GM23338 (cell line): ENCODE results near the gene MYO1D. TPM values are rescaled to one million over a fixed set of nuclear protein-coding genes. Genes with fewer than 3 reads are reported as not detected.

ENCODE experiments used
- ATAC-seq: fragments of 200-7000 bp; cut with Tn5 transposase; 3 replicates; pipeline ENCODE4 v1.9.1; 2020
- DNase-seq: peaks from one replicate; pipeline ENCODE4 v3.0.0-alpha.2; 2015; ENCODE audit warnings: low spot score
- H2AFZ ChIP-seq: fragments of 200-600 bp; sonication (generic); 2 replicates; pipeline ENCODE4 v1.8.0; 2016; ENCODE audit warnings: antibody characterized with exemption, mild to moderate bottlenecking, moderate library complexity
- H3F3A ChIP-seq: fragments of 200-600 bp; sonication (generic); replicated peaks from 2 replicates; pipeline ENCODE4 v1.8.0; 2017; ENCODE audit warnings: antibody characterized with exemption, mixed run types, low read depth
- H3K27ac ChIP-seq: fragments of 200-600 bp; sonication (generic); 2 replicates; pipeline ENCODE4 v1.6.1; 2016; ENCODE audit warnings: low read depth
- H3K27me3 ChIP-seq: fragments of 200-600 bp; sonication (generic); 2 replicates; pipeline ENCODE4 v1.8.0; 2016; ENCODE audit warnings: mild to moderate bottlenecking, mixed run types, moderate library complexity; ENCODE audit not compliant: insufficient read depth
- H3K36me3 ChIP-seq: fragments of 200-600 bp; sonication (generic); 2 replicates; pipeline ENCODE4 v1.8.0; 2016; ENCODE audit warnings: mild to moderate bottlenecking; ENCODE audit not compliant: insufficient read depth
- H3K4me1 ChIP-seq: fragments of 200-600 bp; sonication (generic); 2 replicates; pipeline ENCODE4 v1.8.0; 2016; ENCODE audit warnings: mild to moderate bottlenecking, moderate library complexity; ENCODE audit not compliant: insufficient read depth
- H3K4me2 ChIP-seq: fragments of 200-600 bp; sonication (generic); 2 replicates; pipeline ENCODE4 v1.7.1; 2017; ENCODE audit warnings: mixed run types
- H3K4me3 ChIP-seq: fragments of 200-600 bp; sonication (generic); 2 replicates; pipeline ENCODE4 v1.6.1; 2016; ENCODE audit warnings: mixed run types
- H3K79me2 ChIP-seq: fragments of 200-600 bp; sonication (generic); replicated peaks from 2 replicates; pipeline ENCODE4 v1.8.0; 2017; ENCODE audit warnings: mild to moderate bottlenecking; ENCODE audit not compliant: insufficient read depth
- H3K9me2 ChIP-seq: fragments of 200-600 bp; sonication (generic); 2 replicates; pipeline ENCODE4 v1.8.0; 2017; ENCODE audit not compliant: insufficient read depth
- H4K20me1 ChIP-seq: fragments of 200-600 bp; sonication (generic); replicated peaks from 2 replicates; pipeline ENCODE4 v1.8.0; 2017; ENCODE audit warnings: mild to moderate bottlenecking; ENCODE audit not compliant: insufficient read depth
- H3K27ac Mint-ChIP-seq: 2 replicates; pipeline ENCODE4 v1.8.0; 2020; ENCODE audit warnings: inconsistent platforms, mild to moderate bottlenecking, moderate library complexity, mixed read lengths
- H3K27me3 Mint-ChIP-seq: 3 replicates; pipeline ENCODE4 v1.8.0; 2022; ENCODE audit warnings: low read depth, mild to moderate bottlenecking, moderate library complexity, mixed read lengths, inconsistent platforms; ENCODE audit not compliant: insufficient read depth, poor library complexity
- H3K36me3 Mint-ChIP-seq: 3 replicates; pipeline ENCODE4 v1.8.0; 2021; ENCODE audit warnings: low read depth, mild to moderate bottlenecking, inconsistent platforms, moderate library complexity, mixed read lengths
- H3K4me1 Mint-ChIP-seq: 3 replicates; pipeline ENCODE4 v1.8.0; 2020; ENCODE audit warnings: mild to moderate bottlenecking, inconsistent platforms, mixed read lengths
- H3K4me3 Mint-ChIP-seq: 3 replicates; pipeline ENCODE4 v1.8.0; 2021; ENCODE audit warnings: moderate library complexity, mild to moderate bottlenecking, inconsistent platforms, mixed read lengths
- H3K9me3 Mint-ChIP-seq: 3 replicates; pipeline ENCODE4 v1.8.0; 2020; ENCODE audit warnings: moderate library complexity, mild to moderate bottlenecking, inconsistent platforms, mixed read lengths
- CREB1 ChIP-seq: fragments of 250-450 bp; sonication (Bioruptor Pico); IDR thresholded peaks from 2 replicates; pipeline ENCODE4 v1.5.0; 2020; ENCODE audit warnings: low read depth, mild to moderate bottlenecking, moderate library complexity
- EZH2 ChIP-seq: fragments of 200-600 bp; sonication (generic); IDR thresholded peaks from one replicate; pipeline ENCODE4 v1.8.0; 2017; ENCODE audit warnings: antibody characterized with exemption, mild to moderate bottlenecking, low read depth; ENCODE audit not compliant: unreplicated experiment
- EZH2phosphoT487 ChIP-seq: fragments of 200-600 bp; sonication (generic); IDR thresholded peaks from one replicate; pipeline ENCODE4 v1.8.1; 2018; ENCODE audit warnings: antibody characterized with exemption; ENCODE audit not compliant: unreplicated experiment
- JUNB ChIP-seq: IDR thresholded peaks from one replicate; pipeline ENCODE4 v1.6.1; 2016; ENCODE audit warnings: antibody characterized with exemption; ENCODE audit not compliant: unreplicated experiment
- NANOG ChIP-seq: IDR thresholded peaks from 2 replicates; pipeline ENCODE4 v1.6.1; 2016; ENCODE audit warnings: antibody characterized with exemption, borderline replicate concordance
- POLR2AphosphoS5 ChIP-seq: IDR thresholded peaks from 2 replicates; pipeline ENCODE4 v1.6.1; 2016; ENCODE audit warnings: antibody characterized with exemption, low read depth
- ZNF114 ChIP-seq: fragments of 250-450 bp; sonication (Bioruptor Pico); IDR thresholded peaks from 2 replicates; pipeline ENCODE4 v1.5.0; 2020; ENCODE audit warnings: mild to moderate bottlenecking, moderate library complexity
- ZNF331 ChIP-seq: fragments of 250-450 bp; sonication (Bioruptor Pico); IDR thresholded peaks from 2 replicates; pipeline ENCODE4 v1.5.0; 2020; ENCODE audit warnings: low read depth, mild to moderate bottlenecking, moderate library complexity
- polyA plus RNA-seq: library from polyadenylated mRNA; unstranded; fragments of >200 nt; fragmentation: Nextera tagmentation; extraction: Ambion mirVana; gene quantifications from 2 replicates; pipeline ENCODE4 v1.2.1, GENCODE V29; 2016
- total RNA-seq: library from RNA; depleted of rRNA; stranded (reverse); fragments of >200 nt; shearing (Covaris generic); gene quantifications from 2 replicates; pipeline ENCODE4 v1.2.3, GENCODE V29; 2014
- TF ChIP-seq, protein P1 (sequence below): IDR thresholded peaks from 2 replicates; pipeline ENCODE4 v1.6.1; 2016; ENCODE audit warnings: antibody characterized with exemption
- TF ChIP-seq, protein P2 (sequence below), 2 experiments: fragments of 200-600 bp in 1 of 2; sonication (generic) in 1 of 2; conservative IDR thresholded peaks; 2 replicates each; pipeline versions ENCODE4 v1.5.1 to v1.6.1; 2016 to 2017; ENCODE audit warnings: antibody characterized with exemption in 2 of 2, low read depth in 2 of 2, mild to moderate bottlenecking in 2 of 2, moderate library complexity in 1 of 2
- TF ChIP-seq, protein P3 (sequence below): fragments of 250-450 bp; sonication (Bioruptor Pico); IDR thresholded peaks from 2 replicates; pipeline ENCODE4 v1.5.0; 2020; ENCODE audit warnings: mild to moderate bottlenecking, moderate library complexity
- TF ChIP-seq, protein P4 (sequence below): IDR thresholded peaks from one replicate; pipeline ENCODE4 v1.6.1; 2018; ENCODE audit warnings: antibody characterized with exemption; ENCODE audit not compliant: unreplicated experiment

The MYO1D gene
- total and polyA plus RNA-seq, 2 experiments from 2014 or later: 8.6 to 28.6 TPM

DNA sequence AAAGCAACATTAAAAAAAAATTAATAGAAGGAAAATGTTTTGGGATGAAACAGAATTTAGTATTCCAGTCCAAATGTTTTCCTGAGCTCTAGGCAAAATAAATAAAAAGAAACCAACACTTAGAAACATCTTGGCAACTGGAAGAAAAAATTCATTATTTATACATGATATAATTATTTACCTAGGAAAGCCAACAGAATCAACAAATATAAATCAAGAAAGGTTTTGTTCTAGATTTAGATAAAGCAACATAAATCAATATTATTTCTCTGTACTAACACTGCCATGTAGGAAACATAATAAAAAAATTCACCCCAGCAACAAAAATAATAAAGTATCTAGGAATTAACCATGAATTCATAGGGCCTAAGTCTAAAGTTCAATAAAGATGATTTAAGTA is 167.4 kb downstream of the MYO1D start:
- TF ChIP-seq JUNB (no peak), CREB1 (CRISPR knock-in tag) (no peak), EZH2 (no peak), NANOG (no peak), ZNF331 (no peak), ZNF114 (no peak), POLR2AphosphoS5 (no peak), EZH2phosphoT487 (no peak)
- TF ChIP-seq, protein P1, sequence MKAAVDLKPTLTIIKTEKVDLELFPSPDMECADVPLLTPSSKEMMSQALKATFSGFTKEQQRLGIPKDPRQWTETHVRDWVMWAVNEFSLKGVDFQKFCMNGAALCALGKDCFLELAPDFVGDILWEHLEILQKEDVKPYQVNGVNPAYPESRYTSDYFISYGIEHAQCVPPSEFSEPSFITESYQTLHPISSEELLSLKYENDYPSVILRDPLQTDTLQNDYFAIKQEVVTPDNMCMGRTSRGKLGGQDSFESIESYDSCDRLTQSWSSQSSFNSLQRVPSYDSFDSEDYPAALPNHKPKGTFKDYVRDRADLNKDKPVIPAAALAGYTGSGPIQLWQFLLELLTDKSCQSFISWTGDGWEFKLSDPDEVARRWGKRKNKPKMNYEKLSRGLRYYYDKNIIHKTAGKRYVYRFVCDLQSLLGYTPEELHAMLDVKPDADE: no peak
- TF ChIP-seq, protein P2, sequence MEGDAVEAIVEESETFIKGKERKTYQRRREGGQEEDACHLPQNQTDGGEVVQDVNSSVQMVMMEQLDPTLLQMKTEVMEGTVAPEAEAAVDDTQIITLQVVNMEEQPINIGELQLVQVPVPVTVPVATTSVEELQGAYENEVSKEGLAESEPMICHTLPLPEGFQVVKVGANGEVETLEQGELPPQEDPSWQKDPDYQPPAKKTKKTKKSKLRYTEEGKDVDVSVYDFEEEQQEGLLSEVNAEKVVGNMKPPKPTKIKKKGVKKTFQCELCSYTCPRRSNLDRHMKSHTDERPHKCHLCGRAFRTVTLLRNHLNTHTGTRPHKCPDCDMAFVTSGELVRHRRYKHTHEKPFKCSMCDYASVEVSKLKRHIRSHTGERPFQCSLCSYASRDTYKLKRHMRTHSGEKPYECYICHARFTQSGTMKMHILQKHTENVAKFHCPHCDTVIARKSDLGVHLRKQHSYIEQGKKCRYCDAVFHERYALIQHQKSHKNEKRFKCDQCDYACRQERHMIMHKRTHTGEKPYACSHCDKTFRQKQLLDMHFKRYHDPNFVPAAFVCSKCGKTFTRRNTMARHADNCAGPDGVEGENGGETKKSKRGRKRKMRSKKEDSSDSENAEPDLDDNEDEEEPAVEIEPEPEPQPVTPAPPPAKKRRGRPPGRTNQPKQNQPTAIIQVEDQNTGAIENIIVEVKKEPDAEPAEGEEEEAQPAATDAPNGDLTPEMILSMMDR (conservative IDR thresholded peaks at IDR 0.05; ENCODE audit: low read depth in 2 of 2): no peak
- TF ChIP-seq, protein P3, sequence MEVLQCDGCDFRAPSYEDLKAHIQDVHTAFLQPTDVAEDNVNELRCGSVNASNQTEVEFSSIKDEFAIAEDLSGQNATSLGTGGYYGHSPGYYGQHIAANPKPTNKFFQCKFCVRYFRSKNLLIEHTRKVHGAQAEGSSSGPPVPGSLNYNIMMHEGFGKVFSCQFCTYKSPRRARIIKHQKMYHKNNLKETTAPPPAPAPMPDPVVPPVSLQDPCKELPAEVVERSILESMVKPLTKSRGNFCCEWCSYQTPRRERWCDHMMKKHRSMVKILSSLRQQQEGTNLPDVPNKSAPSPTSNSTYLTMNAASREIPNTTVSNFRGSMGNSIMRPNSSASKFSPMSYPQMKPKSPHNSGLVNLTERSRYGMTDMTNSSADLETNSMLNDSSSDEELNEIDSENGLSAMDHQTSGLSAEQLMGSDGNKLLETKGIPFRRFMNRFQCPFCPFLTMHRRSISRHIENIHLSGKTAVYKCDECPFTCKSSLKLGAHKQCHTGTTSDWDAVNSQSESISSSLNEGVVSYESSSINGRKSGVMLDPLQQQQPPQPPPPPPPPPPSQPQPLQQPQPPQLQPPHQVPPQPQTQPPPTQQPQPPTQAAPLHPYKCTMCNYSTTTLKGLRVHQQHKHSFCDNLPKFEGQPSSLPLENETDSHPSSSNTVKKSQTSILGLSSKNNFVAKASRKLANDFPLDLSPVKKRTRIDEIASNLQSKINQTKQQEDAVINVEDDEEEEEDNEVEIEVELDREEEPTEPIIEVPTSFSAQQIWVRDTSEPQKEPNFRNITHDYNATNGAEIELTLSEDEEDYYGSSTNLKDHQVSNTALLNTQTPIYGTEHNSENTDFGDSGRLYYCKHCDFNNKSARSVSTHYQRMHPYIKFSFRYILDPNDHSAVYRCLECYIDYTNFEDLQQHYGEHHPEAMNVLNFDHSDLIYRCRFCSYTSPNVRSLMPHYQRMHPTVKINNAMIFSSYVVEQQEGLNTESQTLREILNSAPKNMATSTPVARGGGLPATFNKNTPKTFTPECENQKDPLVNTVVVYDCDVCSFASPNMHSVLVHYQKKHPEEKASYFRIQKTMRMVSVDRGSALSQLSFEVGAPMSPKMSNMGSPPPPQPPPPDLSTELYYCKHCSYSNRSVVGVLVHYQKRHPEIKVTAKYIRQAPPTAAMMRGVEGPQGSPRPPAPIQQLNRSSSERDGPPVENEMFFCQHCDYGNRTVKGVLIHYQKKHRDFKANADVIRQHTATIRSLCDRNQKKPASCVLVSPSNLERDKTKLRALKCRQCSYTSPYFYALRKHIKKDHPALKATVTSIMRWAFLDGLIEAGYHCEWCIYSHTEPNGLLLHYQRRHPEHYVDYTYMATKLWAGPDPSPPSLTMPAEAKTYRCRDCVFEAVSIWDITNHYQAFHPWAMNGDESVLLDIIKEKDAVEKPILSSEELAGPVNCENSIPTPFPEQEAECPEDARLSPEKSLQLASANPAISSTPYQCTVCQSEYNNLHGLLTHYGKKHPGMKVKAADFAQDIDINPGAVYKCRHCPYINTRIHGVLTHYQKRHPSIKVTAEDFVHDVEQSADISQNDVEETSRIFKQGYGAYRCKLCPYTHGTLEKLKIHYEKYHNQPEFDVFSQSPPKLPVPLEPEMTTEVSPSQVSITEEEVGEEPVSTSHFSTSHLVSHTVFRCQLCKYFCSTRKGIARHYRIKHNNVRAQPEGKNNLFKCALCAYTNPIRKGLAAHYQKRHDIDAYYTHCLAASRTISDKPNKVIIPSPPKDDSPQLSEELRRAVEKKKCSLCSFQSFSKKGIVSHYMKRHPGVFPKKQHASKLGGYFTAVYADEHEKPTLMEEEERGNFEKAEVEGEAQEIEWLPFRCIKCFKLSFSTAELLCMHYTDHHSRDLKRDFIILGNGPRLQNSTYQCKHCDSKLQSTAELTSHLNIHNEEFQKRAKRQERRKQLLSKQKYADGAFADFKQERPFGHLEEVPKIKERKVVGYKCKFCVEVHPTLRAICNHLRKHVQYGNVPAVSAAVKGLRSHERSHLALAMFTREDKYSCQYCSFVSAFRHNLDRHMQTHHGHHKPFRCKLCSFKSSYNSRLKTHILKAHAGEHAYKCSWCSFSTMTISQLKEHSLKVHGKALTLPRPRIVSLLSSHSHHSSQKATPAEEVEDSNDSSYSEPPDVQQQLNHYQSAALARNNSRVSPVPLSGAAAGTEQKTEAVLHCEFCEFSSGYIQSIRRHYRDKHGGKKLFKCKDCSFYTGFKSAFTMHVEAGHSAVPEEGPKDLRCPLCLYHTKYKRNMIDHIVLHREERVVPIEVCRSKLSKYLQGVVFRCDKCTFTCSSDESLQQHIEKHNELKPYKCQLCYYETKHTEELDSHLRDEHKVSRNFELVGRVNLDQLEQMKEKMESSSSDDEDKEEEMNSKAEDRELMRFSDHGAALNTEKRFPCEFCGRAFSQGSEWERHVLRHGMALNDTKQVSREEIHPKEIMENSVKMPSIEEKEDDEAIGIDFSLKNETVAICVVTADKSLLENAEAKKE (CRISPR knock-in tag): no peak
- TF ChIP-seq, protein P4, sequence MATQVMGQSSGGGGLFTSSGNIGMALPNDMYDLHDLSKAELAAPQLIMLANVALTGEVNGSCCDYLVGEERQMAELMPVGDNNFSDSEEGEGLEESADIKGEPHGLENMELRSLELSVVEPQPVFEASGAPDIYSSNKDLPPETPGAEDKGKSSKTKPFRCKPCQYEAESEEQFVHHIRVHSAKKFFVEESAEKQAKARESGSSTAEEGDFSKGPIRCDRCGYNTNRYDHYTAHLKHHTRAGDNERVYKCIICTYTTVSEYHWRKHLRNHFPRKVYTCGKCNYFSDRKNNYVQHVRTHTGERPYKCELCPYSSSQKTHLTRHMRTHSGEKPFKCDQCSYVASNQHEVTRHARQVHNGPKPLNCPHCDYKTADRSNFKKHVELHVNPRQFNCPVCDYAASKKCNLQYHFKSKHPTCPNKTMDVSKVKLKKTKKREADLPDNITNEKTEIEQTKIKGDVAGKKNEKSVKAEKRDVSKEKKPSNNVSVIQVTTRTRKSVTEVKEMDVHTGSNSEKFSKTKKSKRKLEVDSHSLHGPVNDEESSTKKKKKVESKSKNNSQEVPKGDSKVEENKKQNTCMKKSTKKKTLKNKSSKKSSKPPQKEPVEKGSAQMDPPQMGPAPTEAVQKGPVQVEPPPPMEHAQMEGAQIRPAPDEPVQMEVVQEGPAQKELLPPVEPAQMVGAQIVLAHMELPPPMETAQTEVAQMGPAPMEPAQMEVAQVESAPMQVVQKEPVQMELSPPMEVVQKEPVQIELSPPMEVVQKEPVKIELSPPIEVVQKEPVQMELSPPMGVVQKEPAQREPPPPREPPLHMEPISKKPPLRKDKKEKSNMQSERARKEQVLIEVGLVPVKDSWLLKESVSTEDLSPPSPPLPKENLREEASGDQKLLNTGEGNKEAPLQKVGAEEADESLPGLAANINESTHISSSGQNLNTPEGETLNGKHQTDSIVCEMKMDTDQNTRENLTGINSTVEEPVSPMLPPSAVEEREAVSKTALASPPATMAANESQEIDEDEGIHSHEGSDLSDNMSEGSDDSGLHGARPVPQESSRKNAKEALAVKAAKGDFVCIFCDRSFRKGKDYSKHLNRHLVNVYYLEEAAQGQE: no peak
- peaks cover 9% of the 10 kb centered on the region; the same call in 2 of the 3 replicates for H3K36me3 Mint-ChIP-seq

More for the DNA sequence above, 167.4 kb downstream of the MYO1D start:
- no peak for ATAC-seq
- no peaks in the 10 kb centered on the region for H3K9me2 ChIP-seq
- no peak overlapping the region for H2AFZ ChIP-seq
- H3K27ac ChIP-seq: no peak overlapping the region
- no peak overlapping the region for H3K27ac Mint-ChIP-seq
- H3K27me3 ChIP-seq: no peaks in the 10 kb centered on the region
- H3K4me1 ChIP-seq: no peaks in the 10 kb centered on the region
- H3K9me3 Mint-ChIP-seq: peaks cover 5% of the 10 kb centered on the region; the same call in 2 of the 3 replicates
- no peaks in the 10 kb centered on the region; the same call in 1 of the 2 replicates for H3K36me3 ChIP-seq
- H3K4me2 ChIP-seq: no peak overlapping the region
- H3K4me3 Mint-ChIP-seq: no peak overlapping the region
- H3K79me2 ChIP-seq: no peaks in the 10 kb centered on the region
- no peaks in the 10 kb centered on the region for H3F3A ChIP-seq
- no peaks in the 10 kb centered on the region for H4K20me1 ChIP-seq
- no peak overlapping the region for H3K4me3 ChIP-seq
- H3K27me3 Mint-ChIP-seq: no peaks in the 10 kb centered on the region
- no peak for DNase-seq
- no peaks in the 10 kb centered on the region for H3K4me1 Mint-ChIP-seq
